Endodermal cell (in vitro differentiated cells): ENCODE measurements around the gene SLC17A6. TPM values are rescaled to one million over a fixed set of nuclear protein-coding genes. Genes with fewer than 3 reads are reported as not detected.
A peak's percentile ranks its signal among the peaks of the same experiment; 100 is the strongest.

Experiments
- DNase-seq: peaks from one replicate; pipeline ENCODE4 v3.0.0-alpha.2; 2017
- H3K27ac ChIP-seq: 2 replicates; pipeline ENCODE4 v1.5.1; 2013; ENCODE audit warnings: mild to moderate bottlenecking, low read depth, low read length, moderate library complexity
- H3K27me3 ChIP-seq: 2 replicates; pipeline ENCODE4 v1.6.1; 2013; ENCODE audit warnings: mild to moderate bottlenecking, low read length, moderate library complexity; ENCODE audit not compliant: insufficient read depth, control insufficient read depth, poor library complexity, severe bottlenecking
- H3K36me3 ChIP-seq: 2 replicates; pipeline ENCODE4 v1.7.0; 2013; ENCODE audit warnings: mild to moderate bottlenecking, low read length, moderate library complexity; ENCODE audit not compliant: control insufficient read depth, insufficient read depth
- H3K4me1 ChIP-seq: one replicate; pipeline ENCODE4 v1.7.0; 2013; ENCODE audit warnings: low read length; ENCODE audit not compliant: control insufficient read depth, insufficient read depth
- H3K4me3 ChIP-seq: 2 replicates; pipeline ENCODE4 v1.5.1; 2013; ENCODE audit warnings: mild to moderate bottlenecking, low read length, moderate library complexity
- H3K9ac ChIP-seq: 2 replicates; pipeline ENCODE4 v1.6.1; 2013; ENCODE audit warnings: mild to moderate bottlenecking, low read length, moderate library complexity; ENCODE audit not compliant: poor library complexity, severe bottlenecking; ENCODE audit errors: extremely low read depth
- H3K9me3 ChIP-seq: 2 replicates; pipeline ENCODE4 v1.6.1; 2013; ENCODE audit warnings: mild to moderate bottlenecking, low read length, moderate library complexity; ENCODE audit not compliant: control insufficient read depth
- H3K27ac Mint-ChIP-seq: 2 replicates; pipeline ENCODE4 v1.8.0; 2020; ENCODE audit warnings: mixed read lengths
- H3K27me3 Mint-ChIP-seq: 2 replicates; pipeline ENCODE4 v1.8.0; 2021; ENCODE audit warnings: mild to moderate bottlenecking, mixed read lengths; ENCODE audit not compliant: insufficient read depth
- H3K36me3 Mint-ChIP-seq: 2 replicates; pipeline ENCODE4 v1.8.0; 2020; ENCODE audit warnings: low read depth, mixed read lengths
- H3K4me1 Mint-ChIP-seq: 2 replicates; pipeline ENCODE4 v1.8.0; 2020; ENCODE audit warnings: mixed read lengths
- H3K4me3 Mint-ChIP-seq: 2 replicates; pipeline ENCODE4 v1.8.0; 2020; ENCODE audit warnings: mild to moderate bottlenecking, moderate library complexity, mixed read lengths
- H3K9me3 Mint-ChIP-seq: 2 replicates; pipeline ENCODE4 v1.8.0; 2020; ENCODE audit warnings: mild to moderate bottlenecking, mixed read lengths
- CTCF ChIP-seq: fragments of 200-600 bp; sonication (generic); conservative IDR thresholded peaks from 2 replicates; pipeline ENCODE4 v1.5.0; 2021; ENCODE audit warnings: antibody characterized with exemption, mild to moderate bottlenecking
- WGBS, 2 experiments: methylation state at CpG; one replicate each; pipeline versions ENCODE4 v1.1.5 to v1.1.7; 2013; ENCODE audit warnings: missing lambda C conversion rate in 2 of 2, mixed read lengths in 1 of 2; ENCODE audit not compliant: insufficient coverage in 1 of 2, insufficient read length in 1 of 2; 5-methylcytosine and 5-hydroxymethylcytosine counted together
- total RNA-seq, 2 donors: library from RNA; stranded (reverse); fragmentation: NEBNext Ultra II Directional in 1 of 2; extraction: Animal tissue kit (Norgen Biotek cat#: 25700) in 1 of 2; gene quantifications; 2 replicates in 1 of 2; 3 replicates in 1 of 2; pipeline ENCODE4 v1.2.1, GENCODE V29; 2021

SLC17A6 gene
- total RNA-seq, 2 donors from 2014 or later: not detected

GRCh38 chr11:22347857-22348487 lies 9.8 kb downstream of the SLC17A6 start:
- Histone ChIP-seq H3K9ac (no peak overlapping the region), H3K4me1 (no peaks in the 10 kb centered on the region), H3K9me3 (no peaks in the 10 kb centered on the region), H3K36me3 (no peaks in the 10 kb centered on the region), H3K4me3 (no peak overlapping the region), H3K27ac (no peak overlapping the region), H3K27me3 (peaks cover 24% of the 10 kb centered on the region)
- Mint-ChIP-seq H3K4me3 (no peak overlapping the region), H3K9me3 (no peaks in the 10 kb centered on the region), H3K36me3 (no peaks in the 10 kb centered on the region), H3K4me1 (peaks cover 5% of the 10 kb centered on the region), H3K27ac (no peak overlapping the region), H3K27me3 (peaks cover 22% of the 10 kb centered on the region)
- no peak for TF ChIP-seq CTCF
- DNase-seq: no peak
- 87 to 96% methylated on average over 3 to 4 of the region's 4 CpGs for WGBS, 2 experiments

GRCh38 chr11:22349491-22349890 lies 11.3 kb downstream of the SLC17A6 start:
- WGBS, 2 experiments: 83% methylated on average over 2 of the region's 2 CpGs; no CpG with 5 or more reads in 1 of the 2 experiments
- H3K27me3 Mint-ChIP-seq: peaks cover 7% of the 10 kb centered on the region

GRCh38 chr11:22359295-22359694 lies 21.1 kb downstream of the SLC17A6 start:
- H3K27me3 Mint-ChIP-seq: no peaks in the 10 kb centered on the region
- H3K4me1 Mint-ChIP-seq: no peaks in the 10 kb centered on the region
- no peaks in the 10 kb centered on the region for H3K9me3 ChIP-seq
- H3K36me3 Mint-ChIP-seq: no peaks in the 10 kb centered on the region
- H3K27ac Mint-ChIP-seq: no peak overlapping the region
- no peaks in the 10 kb centered on the region for H3K4me1 ChIP-seq
- H3K9ac ChIP-seq: no peak overlapping the region
- no peak overlapping the region for H3K27ac ChIP-seq
- no CpG with 5 or more reads among the region's 2 CpGs for WGBS, 2 experiments
- DNase-seq: no peak
- H3K4me3 ChIP-seq: no peak overlapping the region
- H3K27me3 ChIP-seq: no peaks in the 10 kb centered on the region
- TF ChIP-seq CTCF: no peak
- H3K9me3 Mint-ChIP-seq: no peaks in the 10 kb centered on the region
- no peak overlapping the region for H3K4me3 Mint-ChIP-seq
- H3K36me3 ChIP-seq: no peaks in the 10 kb centered on the region

More at GRCh38 chr11:22349491-22349890, 11.3 kb downstream of the SLC17A6 start:
- Histone ChIP-seq H3K4me1 (no peaks in the 10 kb centered on the region), H3K9ac (no peak overlapping the region), H3K36me3 (no peaks in the 10 kb centered on the region), H3K4me3 (no peak overlapping the region), H3K27me3 (peaks cover 9% of the 10 kb centered on the region), H3K9me3 (no peaks in the 10 kb centered on the region), H3K27ac (peak overlapping the region; percentile 77)
- H3K4me3 Mint-ChIP-seq: no peak overlapping the region
- no peak for TF ChIP-seq CTCF
- H3K27ac Mint-ChIP-seq: no peak overlapping the region
- H3K4me1 Mint-ChIP-seq: no peaks in the 10 kb centered on the region
- no peaks in the 10 kb centered on the region for H3K36me3 Mint-ChIP-seq
- no peak for DNase-seq
- no peaks in the 10 kb centered on the region for H3K9me3 Mint-ChIP-seq
